Measurements from ENCODE around the gene ALG8.

GRCh38 chr11:78180751-78181150 lies 41.3 kb upstream of the ALG8 start:
- TF ChIP-seq CTCF (IDR thresholded peaks at IDR 0.05) (no peak), POLR2A (IDR thresholded peaks at IDR 0.05) (no peak)
